HepG2 (cell line): ENCODE results near the gene HINFP. TPM values are rescaled to one million over a fixed set of nuclear protein-coding genes. Genes with fewer than 3 reads are reported as not detected.

Experiments
- CHCHD3 ChIP-seq: sonication (generic); formaldehyde crosslinking; IDR thresholded peaks from 2 replicates; pipeline ENCODE4 v1.8.0; 2022; ENCODE audit warnings: mild to moderate bottlenecking, missing genetic modification reagents, moderate library complexity
- FOXC1 ChIP-seq: sonication (generic); formaldehyde crosslinking; IDR thresholded peaks from 2 replicates; pipeline ENCODE4 v1.8.0; 2022; ENCODE audit warnings: mild to moderate bottlenecking, missing genetic modification reagents, borderline replicate concordance
- SOX6 ChIP-seq, 2 experiments: fragments of 450-650 bp in 1 of 2; sonication (generic) in 1 of 2; formaldehyde crosslinking in 1 of 2; IDR thresholded peaks; 2 replicates each; pipeline versions ENCODE4 v1.4.0 to v1.6.1; 2017 to 2020; ENCODE audit warnings: antibody characterized with exemption in 1 of 2, mild to moderate bottlenecking in 1 of 2, missing genetic modification reagents in 1 of 2
- ZBTB44 ChIP-seq: sonication (generic); formaldehyde crosslinking; IDR thresholded peaks from 2 replicates; pipeline ENCODE4 v1.4.0; 2020; ENCODE audit warnings: missing genetic modification reagents
- ZNF280D ChIP-seq: sonication (generic); formaldehyde crosslinking; IDR thresholded peaks from 2 replicates; pipeline ENCODE4 v1.5.1; 2020; ENCODE audit warnings: mild to moderate bottlenecking, missing genetic modification reagents
- ZNF468 ChIP-seq: sonication (generic); formaldehyde crosslinking; IDR thresholded peaks from 2 replicates; pipeline ENCODE4 v1.8.0; 2022; ENCODE audit warnings: mild to moderate bottlenecking, moderate library complexity, missing genetic modification reagents
- ZNF503 ChIP-seq: sonication (generic); formaldehyde crosslinking; IDR thresholded peaks from 2 replicates; pipeline ENCODE4 v1.4.0; 2020; ENCODE audit warnings: missing genetic modification reagents
- ZNF550 ChIP-seq: sonication (generic); formaldehyde crosslinking; IDR thresholded peaks from 2 replicates; pipeline ENCODE4 v1.4.0; 2020; ENCODE audit warnings: mild to moderate bottlenecking, missing genetic modification reagents, borderline replicate concordance
- ZSCAN5A ChIP-seq: sonication (generic); formaldehyde crosslinking; IDR thresholded peaks from 2 replicates; pipeline ENCODE4 v1.8.0; 2022; ENCODE audit warnings: mild to moderate bottlenecking, missing genetic modification reagents, borderline replicate concordance
- polyA plus RNA-seq, 8 experiments: library from polyadenylated mRNA; depleted of rRNA in 3 of 8; stranded (reverse) in 7 of 8; unstranded in 1 of 8; fragments of >200 nt; fragmentation: Illumina TruSeq in 4 of 8; extraction: Trizol in 4 of 8; gene quantifications; 2 replicates each; pipeline versions ENCODE4 v1.2.1 to v1.2.3, GENCODE V29; 2011 to 2016; ENCODE audit warnings: low read depth in 4 of 8, missing spikeins in 1 of 8, mixed read lengths in 1 of 8; ENCODE audit not compliant: insufficient read depth in 1 of 8
- total RNA-seq, 5 experiments: library from RNA; depleted of rRNA; stranded (reverse); fragments of >200 nt; fragmentation: Illumina TruSeq; extraction: Trizol; gene quantifications; 2 replicates each; pipeline ENCODE4 v1.2.3, GENCODE V29; 2016; ENCODE audit warnings: low read depth in 1 of 5
- TF ChIP-seq, protein P1 (sequence below): sonication (generic); formaldehyde crosslinking; IDR thresholded peaks from 2 replicates; pipeline ENCODE4 v1.5.1; 2020; ENCODE audit warnings: mild to moderate bottlenecking, missing genetic modification reagents, borderline replicate concordance
- TF ChIP-seq, protein P2 (sequence below): sonication (generic); formaldehyde crosslinking; IDR thresholded peaks from 2 replicates; pipeline ENCODE4 v1.4.0; 2020; ENCODE audit warnings: missing genetic modification reagents
- TF ChIP-seq, protein P3 (sequence below): sonication (generic); formaldehyde crosslinking; IDR thresholded peaks from 2 replicates; pipeline ENCODE4 v1.4.0; 2020; ENCODE audit warnings: missing genetic modification reagents

HINFP gene
- total and polyA plus RNA-seq, 2 of the 13 experiments (the other 11 are each of a cell fraction or from before 2014, with no cell fraction given) = 15.1 to 21.4 TPM

- TF ChIP-seq, protein P1, sequence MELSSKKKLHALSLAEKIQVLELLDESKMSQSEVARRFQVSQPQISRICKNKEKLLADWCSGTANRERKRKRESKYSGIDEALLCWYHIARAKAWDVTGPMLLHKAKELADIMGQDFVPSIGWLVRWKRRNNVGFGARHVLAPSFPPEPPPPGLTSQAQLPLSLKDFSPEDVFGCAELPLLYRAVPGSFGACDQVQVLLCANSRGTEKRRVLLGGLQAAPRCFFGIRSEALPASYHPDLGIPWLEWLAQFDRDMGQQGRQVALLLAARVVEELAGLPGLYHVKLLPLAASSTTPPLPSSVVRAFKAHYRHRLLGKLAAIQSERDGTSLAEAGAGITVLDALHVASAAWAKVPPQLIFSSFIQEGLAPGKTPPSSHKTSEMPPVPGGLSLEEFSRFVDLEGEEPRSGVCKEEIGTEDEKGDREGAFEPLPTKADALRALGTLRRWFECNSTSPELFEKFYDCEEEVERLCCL (CRISPR knock-in tag) = no peak
- TF ChIP-seq CHCHD3 (CRISPR knock-in tag) = 0 out of 2 replicates have a peak, but pooled peaks have one; percentile 19
- no peak for TF ChIP-seq ZNF503 (CRISPR knock-in tag)
- TF ChIP-seq ZNF468 (CRISPR knock-in tag) = no peak
- TF ChIP-seq ZNF280D (CRISPR knock-in tag) = 0 out of 2 replicates have a peak, but pooled peaks have one; percentile 82
- TF ChIP-seq, protein P2, sequence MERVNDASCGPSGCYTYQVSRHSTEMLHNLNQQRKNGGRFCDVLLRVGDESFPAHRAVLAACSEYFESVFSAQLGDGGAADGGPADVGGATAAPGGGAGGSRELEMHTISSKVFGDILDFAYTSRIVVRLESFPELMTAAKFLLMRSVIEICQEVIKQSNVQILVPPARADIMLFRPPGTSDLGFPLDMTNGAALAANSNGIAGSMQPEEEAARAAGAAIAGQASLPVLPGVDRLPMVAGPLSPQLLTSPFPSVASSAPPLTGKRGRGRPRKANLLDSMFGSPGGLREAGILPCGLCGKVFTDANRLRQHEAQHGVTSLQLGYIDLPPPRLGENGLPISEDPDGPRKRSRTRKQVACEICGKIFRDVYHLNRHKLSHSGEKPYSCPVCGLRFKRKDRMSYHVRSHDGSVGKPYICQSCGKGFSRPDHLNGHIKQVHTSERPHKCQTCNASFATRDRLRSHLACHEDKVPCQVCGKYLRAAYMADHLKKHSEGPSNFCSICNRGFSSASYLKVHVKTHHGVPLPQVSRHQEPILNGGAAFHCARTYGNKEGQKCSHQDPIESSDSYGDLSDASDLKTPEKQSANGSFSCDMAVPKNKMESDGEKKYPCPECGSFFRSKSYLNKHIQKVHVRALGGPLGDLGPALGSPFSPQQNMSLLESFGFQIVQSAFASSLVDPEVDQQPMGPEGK (CRISPR knock-in tag) = peak; percentile 81
- peak; percentile 42; the same call in 1 of the 2 replicates for TF ChIP-seq FOXC1
- no peak for TF ChIP-seq ZBTB44 (CRISPR knock-in tag)
- no peak for TF ChIP-seq ZNF550 (CRISPR knock-in tag)
- TF ChIP-seq SOX6 (IDR thresholded peaks at IDR 0.05) = no peak
- no peak for TF ChIP-seq SOX6 (CRISPR knock-in tag; IDR thresholded peaks at IDR 0.05)
- TF ChIP-seq, protein P3, sequence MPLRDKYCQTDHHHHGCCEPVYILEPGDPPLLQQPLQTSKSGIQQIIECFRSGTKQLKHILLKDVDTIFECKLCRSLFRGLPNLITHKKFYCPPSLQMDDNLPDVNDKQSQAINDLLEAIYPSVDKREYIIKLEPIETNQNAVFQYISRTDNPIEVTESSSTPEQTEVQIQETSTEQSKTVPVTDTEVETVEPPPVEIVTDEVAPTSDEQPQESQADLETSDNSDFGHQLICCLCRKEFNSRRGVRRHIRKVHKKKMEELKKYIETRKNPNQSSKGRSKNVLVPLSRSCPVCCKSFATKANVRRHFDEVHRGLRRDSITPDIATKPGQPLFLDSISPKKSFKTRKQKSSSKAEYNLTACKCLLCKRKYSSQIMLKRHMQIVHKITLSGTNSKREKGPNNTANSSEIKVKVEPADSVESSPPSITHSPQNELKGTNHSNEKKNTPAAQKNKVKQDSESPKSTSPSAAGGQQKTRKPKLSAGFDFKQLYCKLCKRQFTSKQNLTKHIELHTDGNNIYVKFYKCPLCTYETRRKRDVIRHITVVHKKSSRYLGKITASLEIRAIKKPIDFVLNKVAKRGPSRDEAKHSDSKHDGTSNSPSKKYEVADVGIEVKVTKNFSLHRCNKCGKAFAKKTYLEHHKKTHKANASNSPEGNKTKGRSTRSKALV = 0 out of 2 replicates have a peak, but pooled peaks have one; percentile 44
- TF ChIP-seq ZSCAN5A (CRISPR knock-in tag) = no peak
Observed at GRCh38 chr11:119168471-119169281, 47.3 kb downstream of the HINFP start, which contains the start of gene NLRX1 (continued).
